WERI-Rb-1 (cell line): ENCODE results near the gene IRAK3.
"Not testable (repeated sequence)": the region's sequence is repeated elsewhere in the genome, so short reads cannot be mapped to it uniquely, and the experiment has no call there.

Experiments used
- DNase-seq: peaks from one replicate; pipeline ENCODE4 v3.0.0-alpha.2; 2020
- H3K27ac ChIP-seq: fragments of 250-450 bp; sonication (Bioruptor Pico); 2 replicates; pipeline ENCODE4 v1.5.1; 2020; ENCODE audit warnings: mild to moderate bottlenecking, moderate library complexity
- H3K27me3 ChIP-seq: fragments of 250-450 bp; sonication (Bioruptor Pico); 2 replicates; pipeline ENCODE4 v1.5.1; 2021; ENCODE audit warnings: mild to moderate bottlenecking, low read depth, moderate library complexity; ENCODE audit not compliant: insufficient read depth, severe bottlenecking
- H3K36me3 ChIP-seq: fragments of 250-450 bp; sonication (Bioruptor Pico); 2 replicates; pipeline ENCODE4 v1.5.1; 2020; ENCODE audit warnings: mild to moderate bottlenecking, moderate library complexity
- H3K4me3 ChIP-seq: 2 replicates; pipeline ENCODE4 v1.5.1; 2011; ENCODE audit warnings: low read depth, mild to moderate bottlenecking, control low read depth, low read length
- H3K9me3 ChIP-seq: fragments of 250-450 bp; sonication (Bioruptor Pico); 2 replicates; pipeline ENCODE4 v1.5.1; 2021; ENCODE audit warnings: mild to moderate bottlenecking, moderate library complexity; ENCODE audit not compliant: severe bottlenecking
- CTCF ChIP-seq: IDR thresholded peaks from 2 replicates; pipeline ENCODE4 v1.5.1; 2011; ENCODE audit warnings: low read depth, mild to moderate bottlenecking, control low read depth, inconsistent platforms, low read length

Gene IRAK3

GRCh38 chr12:66235626-66236281, 46.7 kb downstream of the IRAK3 start:
- H3K36me3 ChIP-seq: no peaks in the 10 kb centered on the region
- DNase-seq: no peak
- TF ChIP-seq CTCF: no peak
- no peaks in the 10 kb centered on the region for H3K9me3 ChIP-seq
- peak overlapping the region; percentile 70 for H3K4me3 ChIP-seq
- peak overlapping the region; percentile 47; the same call in 1 of the 2 replicates for H3K27ac ChIP-seq
- no peaks in the 10 kb centered on the region for H3K27me3 ChIP-seq

DNA sequence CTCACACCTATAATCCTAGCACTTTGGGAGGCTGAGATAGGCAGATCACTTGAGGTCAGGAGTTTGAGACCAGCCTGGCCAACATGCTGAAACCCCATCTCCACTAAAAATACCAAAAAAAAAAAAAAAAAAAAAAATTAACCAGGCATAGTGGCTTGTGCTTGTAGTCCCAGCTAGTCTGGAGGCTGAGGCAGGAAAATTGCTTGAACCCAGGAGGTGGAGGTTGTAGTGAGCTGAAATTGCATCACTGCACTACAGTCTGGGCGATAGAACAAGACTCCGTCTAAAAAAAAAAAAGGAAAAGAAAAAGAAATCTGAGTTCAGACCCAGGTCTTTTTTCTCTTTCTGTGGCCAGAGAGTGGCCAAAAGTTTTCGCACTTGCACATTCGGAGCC, 47.3 kb downstream of the IRAK3 start:
- H3K4me3 ChIP-seq: not testable (repeated sequence)

GRCh38 chr12:66236969-66237368, 48.0 kb downstream of the IRAK3 start:
- no peak overlapping the region for H3K27ac ChIP-seq
- TF ChIP-seq CTCF: no peak
- DNase-seq: no peak

More for the DNA sequence above, 47.3 kb downstream of the IRAK3 start:
- not testable (repeated sequence) for H3K9me3 ChIP-seq, H3K36me3 ChIP-seq, H3K27ac ChIP-seq, DNase-seq, H3K27me3 ChIP-seq

GRCh38 chr12:66237505-66238175, 48.6 kb downstream of the IRAK3 start:
- Histone ChIP-seq H3K36me3 (no peaks in the 10 kb centered on the region), H3K4me3 (no peak overlapping the region), H3K27ac (no peak overlapping the region), H3K9me3 (no peaks in the 10 kb centered on the region), H3K27me3 (no peaks in the 10 kb centered on the region)
- DNase-seq: no peak
- no peak for TF ChIP-seq CTCF

More at GRCh38 chr12:66236969-66237368, 48.0 kb downstream of the IRAK3 start:
- no peaks in the 10 kb centered on the region for H3K36me3 ChIP-seq
- H3K4me3 ChIP-seq: no peak overlapping the region
- no peaks in the 10 kb centered on the region for H3K9me3 ChIP-seq
- no peaks in the 10 kb centered on the region for H3K27me3 ChIP-seq

GRCh38 chr12:66239295-66239694, 50.3 kb downstream of the IRAK3 start:
- TF ChIP-seq CTCF: no peak
- no peaks in the 10 kb centered on the region for H3K36me3 ChIP-seq
- DNase-seq: no peak
- no peaks in the 10 kb centered on the region for H3K9me3 ChIP-seq
- H3K27me3 ChIP-seq: no peaks in the 10 kb centered on the region
- H3K4me3 ChIP-seq: no peak overlapping the region
- no peak overlapping the region for H3K27ac ChIP-seq

GRCh38 chr12:66240096-66240820, 51.2 kb downstream of the IRAK3 start:
- Histone ChIP-seq H3K4me3 (no peak overlapping the region), H3K27me3 (no peaks in the 10 kb centered on the region), H3K36me3 (no peaks in the 10 kb centered on the region), H3K27ac (no peak overlapping the region), H3K9me3 (no peaks in the 10 kb centered on the region)
- no peak for TF ChIP-seq CTCF
- no peak for DNase-seq
